HEK293 (cell line): Measurements from ENCODE around the gene EYS.

Source experiments
- KLF9 ChIP-seq: fragments of 450-650 bp; formaldehyde crosslinking; IDR thresholded peaks from 2 replicates; pipeline ENCODE4 v1.5.1; 2016; ENCODE audit warnings: missing biosample characterization, missing genetic modification characterization, low read depth
- SETDB1 ChIP-seq: IDR thresholded peaks from one replicate; pipeline ENCODE4 v1.6.1; 2017; ENCODE audit warnings: mild to moderate bottlenecking, low read length, moderate library complexity, mixed read lengths; ENCODE audit not compliant: insufficient read length
- TCF7L2 ChIP-seq: IDR thresholded peaks from 2 replicates; pipeline ENCODE4 v1.6.1; 2011; ENCODE audit warnings: low read depth, mild to moderate bottlenecking, inconsistent platforms, low read length, moderate library complexity, borderline replicate concordance
- TRIM28 ChIP-seq: IDR thresholded peaks from 2 replicates; pipeline ENCODE4 v1.6.1; 2011; ENCODE audit warnings: low read length, control low read depth, borderline replicate concordance
- YY1 ChIP-seq: fragments of 450-650 bp; formaldehyde crosslinking; IDR thresholded peaks from 2 replicates; pipeline ENCODE4 v1.5.1; 2018; ENCODE audit warnings: missing biosample characterization, missing genetic modification characterization
- ZBTB8A ChIP-seq: fragments of 450-650 bp; formaldehyde crosslinking; IDR thresholded peaks from 2 replicates; pipeline ENCODE4 v1.5.1; 2016; ENCODE audit warnings: missing biosample characterization, missing genetic modification characterization
- ZNF138 ChIP-seq: fragments of 450-650 bp; formaldehyde crosslinking; IDR thresholded peaks from 2 replicates; pipeline ENCODE4 v1.5.1; 2016; ENCODE audit warnings: missing biosample characterization, missing genetic modification characterization, borderline replicate concordance
- ZNF140 ChIP-seq: fragments of 450-650 bp; formaldehyde crosslinking; IDR thresholded peaks from 2 replicates; pipeline ENCODE4 v1.5.1; 2016; ENCODE audit warnings: missing biosample characterization, missing genetic modification characterization
- TF ChIP-seq, protein P1 (sequence below): fragments of 450-650 bp; formaldehyde crosslinking; optimal IDR thresholded peaks from 2 replicates; pipeline ENCODE3; 2016; ENCODE audit warnings: missing biosample characterization, mild to moderate bottlenecking, missing genetic modification characterization
- TF ChIP-seq, protein P2 (sequence below): fragments of 450-650 bp; formaldehyde crosslinking; IDR thresholded peaks from 2 replicates; pipeline ENCODE4 v1.5.1; 2016; ENCODE audit warnings: missing biosample characterization, missing genetic modification characterization
- TF ChIP-seq, protein P3 (sequence below): fragments of 450-650 bp; formaldehyde crosslinking; IDR thresholded peaks from 2 replicates; pipeline ENCODE4 v1.5.1; 2017; ENCODE audit warnings: missing biosample characterization, missing genetic modification characterization
- TF ChIP-seq, protein P4 (sequence below): sonication (generic); formaldehyde crosslinking; IDR thresholded peaks from 2 replicates; pipeline ENCODE4 v1.8.1; 2022; ENCODE audit warnings: mild to moderate bottlenecking, moderate library complexity, missing genetic modification reagents
- TF ChIP-seq, protein P5 (sequence below): IDR thresholded peaks from 2 replicates; pipeline ENCODE4 v1.6.1; 2011; ENCODE audit warnings: mild to moderate bottlenecking, low read depth, low read length, borderline replicate concordance

DNA sequence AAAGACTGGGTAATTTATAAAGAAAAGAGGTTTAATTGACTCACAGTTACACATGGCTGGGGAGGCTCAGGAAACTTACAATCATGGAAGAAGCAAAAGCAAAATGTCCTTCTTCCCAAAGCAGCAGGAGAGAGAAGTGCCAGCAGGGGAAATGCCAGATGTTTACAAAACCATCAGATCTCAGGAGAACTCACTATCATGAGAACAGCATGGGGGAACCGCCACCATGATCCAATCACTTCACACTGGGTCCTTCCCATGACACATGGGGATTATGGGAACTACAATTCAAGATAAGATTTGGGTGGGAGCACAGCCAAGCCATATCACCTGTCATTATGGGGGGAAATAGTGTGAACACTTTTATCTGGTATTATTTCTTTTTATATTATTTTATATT is 557.2 kb downstream of the EYS start:
- TF ChIP-seq KLF9 (tag by site-specific recombination) (no peak), ZNF138 (tag by site-specific recombination) (no peak), YY1 (no peak), ZBTB8A (tag by site-specific recombination) (no peak), SETDB1 (no peak), ZNF140 (tag by site-specific recombination) (no peak), TRIM28 (no peak), TCF7L2 (no peak)
- TF ChIP-seq, protein P1, sequence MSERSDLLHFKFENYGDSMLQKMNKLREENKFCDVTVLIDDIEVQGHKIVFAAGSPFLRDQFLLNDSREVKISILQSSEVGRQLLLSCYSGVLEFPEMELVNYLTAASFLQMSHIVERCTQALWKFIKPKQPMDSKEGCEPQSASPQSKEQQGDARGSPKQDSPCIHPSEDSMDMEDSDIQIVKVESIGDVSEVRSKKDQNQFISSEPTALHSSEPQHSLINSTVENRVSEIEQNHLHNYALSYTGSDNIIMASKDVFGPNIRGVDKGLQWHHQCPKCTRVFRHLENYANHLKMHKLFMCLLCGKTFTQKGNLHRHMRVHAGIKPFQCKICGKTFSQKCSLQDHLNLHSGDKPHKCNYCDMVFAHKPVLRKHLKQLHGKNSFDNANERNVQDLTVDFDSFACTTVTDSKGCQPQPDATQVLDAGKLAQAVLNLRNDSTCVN (tag by site-specific recombination), result no peak
- TF ChIP-seq, protein P2, sequence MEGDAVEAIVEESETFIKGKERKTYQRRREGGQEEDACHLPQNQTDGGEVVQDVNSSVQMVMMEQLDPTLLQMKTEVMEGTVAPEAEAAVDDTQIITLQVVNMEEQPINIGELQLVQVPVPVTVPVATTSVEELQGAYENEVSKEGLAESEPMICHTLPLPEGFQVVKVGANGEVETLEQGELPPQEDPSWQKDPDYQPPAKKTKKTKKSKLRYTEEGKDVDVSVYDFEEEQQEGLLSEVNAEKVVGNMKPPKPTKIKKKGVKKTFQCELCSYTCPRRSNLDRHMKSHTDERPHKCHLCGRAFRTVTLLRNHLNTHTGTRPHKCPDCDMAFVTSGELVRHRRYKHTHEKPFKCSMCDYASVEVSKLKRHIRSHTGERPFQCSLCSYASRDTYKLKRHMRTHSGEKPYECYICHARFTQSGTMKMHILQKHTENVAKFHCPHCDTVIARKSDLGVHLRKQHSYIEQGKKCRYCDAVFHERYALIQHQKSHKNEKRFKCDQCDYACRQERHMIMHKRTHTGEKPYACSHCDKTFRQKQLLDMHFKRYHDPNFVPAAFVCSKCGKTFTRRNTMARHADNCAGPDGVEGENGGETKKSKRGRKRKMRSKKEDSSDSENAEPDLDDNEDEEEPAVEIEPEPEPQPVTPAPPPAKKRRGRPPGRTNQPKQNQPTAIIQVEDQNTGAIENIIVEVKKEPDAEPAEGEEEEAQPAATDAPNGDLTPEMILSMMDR (tag by site-specific recombination), result no peak
- TF ChIP-seq, protein P3, sequence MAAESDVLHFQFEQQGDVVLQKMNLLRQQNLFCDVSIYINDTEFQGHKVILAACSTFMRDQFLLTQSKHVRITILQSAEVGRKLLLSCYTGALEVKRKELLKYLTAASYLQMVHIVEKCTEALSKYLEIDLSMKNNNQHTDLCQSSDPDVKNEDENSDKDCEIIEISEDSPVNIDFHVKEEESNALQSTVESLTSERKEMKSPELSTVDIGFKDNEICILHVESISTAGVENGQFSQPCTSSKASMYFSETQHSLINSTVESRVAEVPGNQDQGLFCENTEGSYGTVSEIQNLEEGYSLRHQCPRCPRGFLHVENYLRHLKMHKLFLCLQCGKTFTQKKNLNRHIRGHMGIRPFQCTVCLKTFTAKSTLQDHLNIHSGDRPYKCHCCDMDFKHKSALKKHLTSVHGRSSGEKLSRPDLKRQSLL (tag by site-specific recombination), result no peak
- TF ChIP-seq, protein P4, sequence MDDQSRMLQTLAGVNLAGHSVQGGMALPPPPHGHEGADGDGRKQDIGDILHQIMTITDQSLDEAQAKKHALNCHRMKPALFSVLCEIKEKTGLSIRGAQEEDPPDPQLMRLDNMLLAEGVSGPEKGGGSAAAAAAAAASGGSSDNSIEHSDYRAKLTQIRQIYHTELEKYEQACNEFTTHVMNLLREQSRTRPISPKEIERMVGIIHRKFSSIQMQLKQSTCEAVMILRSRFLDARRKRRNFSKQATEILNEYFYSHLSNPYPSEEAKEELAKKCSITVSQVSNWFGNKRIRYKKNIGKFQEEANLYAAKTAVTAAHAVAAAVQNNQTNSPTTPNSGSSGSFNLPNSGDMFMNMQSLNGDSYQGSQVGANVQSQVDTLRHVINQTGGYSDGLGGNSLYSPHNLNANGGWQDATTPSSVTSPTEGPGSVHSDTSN (CRISPR knock-in tag), result no peak
- TF ChIP-seq, protein P5, sequence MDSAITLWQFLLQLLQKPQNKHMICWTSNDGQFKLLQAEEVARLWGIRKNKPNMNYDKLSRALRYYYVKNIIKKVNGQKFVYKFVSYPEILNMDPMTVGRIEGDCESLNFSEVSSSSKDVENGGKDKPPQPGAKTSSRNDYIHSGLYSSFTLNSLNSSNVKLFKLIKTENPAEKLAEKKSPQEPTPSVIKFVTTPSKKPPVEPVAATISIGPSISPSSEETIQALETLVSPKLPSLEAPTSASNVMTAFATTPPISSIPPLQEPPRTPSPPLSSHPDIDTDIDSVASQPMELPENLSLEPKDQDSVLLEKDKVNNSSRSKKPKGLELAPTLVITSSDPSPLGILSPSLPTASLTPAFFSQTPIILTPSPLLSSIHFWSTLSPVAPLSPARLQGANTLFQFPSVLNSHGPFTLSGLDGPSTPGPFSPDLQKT, result no peak
